Astrocyte of the cerebellum (primary cell): ENCODE results near the gene RAB8A.
"Not testable (repeated sequence)": the region's sequence is repeated elsewhere in the genome, so short reads cannot be mapped to it uniquely, and the experiment has no call there.

Experiments
- DNase-seq: peaks from one replicate; pipeline ENCODE4 v3.0.0-alpha.2; 2011; ENCODE audit warnings: low read depth
- H3K4me3 ChIP-seq: 2 replicates; pipeline ENCODE4 v1.5.1; 2011; ENCODE audit warnings: mild to moderate bottlenecking, low read depth, low read length, moderate library complexity
- in situ Hi-C: cut with HindIII; loops from 2 replicates; pipeline ENCODE4 v1.10.0; 2017; ENCODE audit warnings: low sequenced_read_pairs
- TF ChIP-seq, protein P1 (sequence below): IDR thresholded peaks from 2 replicates; pipeline ENCODE4 v1.5.1; 2012; ENCODE audit warnings: low read length, low read depth, moderate library complexity, mild to moderate bottlenecking; ENCODE audit errors: missing control alignments

The RAB8A gene

DNA sequence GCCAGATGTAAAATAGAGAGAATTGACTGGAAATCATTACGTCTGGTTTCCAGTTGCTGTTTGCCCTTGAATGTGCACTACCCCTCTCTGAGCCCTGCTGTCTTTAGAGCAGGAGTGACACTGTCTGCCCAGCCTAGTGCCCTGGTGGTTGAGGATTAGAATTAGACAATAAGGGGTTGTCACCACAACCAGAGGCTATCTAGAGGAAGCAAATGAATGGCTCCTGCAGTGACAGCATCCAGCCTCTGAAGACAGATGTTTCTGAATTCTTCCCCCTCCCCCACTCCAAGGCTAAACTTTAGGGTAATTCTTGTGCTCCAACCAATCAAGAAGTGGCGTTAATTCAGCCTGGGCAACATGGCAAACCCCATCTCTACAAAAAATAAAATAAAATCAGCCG is 2.0 kb downstream of the RAB8A start:
- TF ChIP-seq, protein P1, sequence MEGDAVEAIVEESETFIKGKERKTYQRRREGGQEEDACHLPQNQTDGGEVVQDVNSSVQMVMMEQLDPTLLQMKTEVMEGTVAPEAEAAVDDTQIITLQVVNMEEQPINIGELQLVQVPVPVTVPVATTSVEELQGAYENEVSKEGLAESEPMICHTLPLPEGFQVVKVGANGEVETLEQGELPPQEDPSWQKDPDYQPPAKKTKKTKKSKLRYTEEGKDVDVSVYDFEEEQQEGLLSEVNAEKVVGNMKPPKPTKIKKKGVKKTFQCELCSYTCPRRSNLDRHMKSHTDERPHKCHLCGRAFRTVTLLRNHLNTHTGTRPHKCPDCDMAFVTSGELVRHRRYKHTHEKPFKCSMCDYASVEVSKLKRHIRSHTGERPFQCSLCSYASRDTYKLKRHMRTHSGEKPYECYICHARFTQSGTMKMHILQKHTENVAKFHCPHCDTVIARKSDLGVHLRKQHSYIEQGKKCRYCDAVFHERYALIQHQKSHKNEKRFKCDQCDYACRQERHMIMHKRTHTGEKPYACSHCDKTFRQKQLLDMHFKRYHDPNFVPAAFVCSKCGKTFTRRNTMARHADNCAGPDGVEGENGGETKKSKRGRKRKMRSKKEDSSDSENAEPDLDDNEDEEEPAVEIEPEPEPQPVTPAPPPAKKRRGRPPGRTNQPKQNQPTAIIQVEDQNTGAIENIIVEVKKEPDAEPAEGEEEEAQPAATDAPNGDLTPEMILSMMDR = no peak
- no peak for DNase-seq
- no peak overlapping the region for H3K4me3 ChIP-seq
- in situ Hi-C loops = no loop called here

DNA sequence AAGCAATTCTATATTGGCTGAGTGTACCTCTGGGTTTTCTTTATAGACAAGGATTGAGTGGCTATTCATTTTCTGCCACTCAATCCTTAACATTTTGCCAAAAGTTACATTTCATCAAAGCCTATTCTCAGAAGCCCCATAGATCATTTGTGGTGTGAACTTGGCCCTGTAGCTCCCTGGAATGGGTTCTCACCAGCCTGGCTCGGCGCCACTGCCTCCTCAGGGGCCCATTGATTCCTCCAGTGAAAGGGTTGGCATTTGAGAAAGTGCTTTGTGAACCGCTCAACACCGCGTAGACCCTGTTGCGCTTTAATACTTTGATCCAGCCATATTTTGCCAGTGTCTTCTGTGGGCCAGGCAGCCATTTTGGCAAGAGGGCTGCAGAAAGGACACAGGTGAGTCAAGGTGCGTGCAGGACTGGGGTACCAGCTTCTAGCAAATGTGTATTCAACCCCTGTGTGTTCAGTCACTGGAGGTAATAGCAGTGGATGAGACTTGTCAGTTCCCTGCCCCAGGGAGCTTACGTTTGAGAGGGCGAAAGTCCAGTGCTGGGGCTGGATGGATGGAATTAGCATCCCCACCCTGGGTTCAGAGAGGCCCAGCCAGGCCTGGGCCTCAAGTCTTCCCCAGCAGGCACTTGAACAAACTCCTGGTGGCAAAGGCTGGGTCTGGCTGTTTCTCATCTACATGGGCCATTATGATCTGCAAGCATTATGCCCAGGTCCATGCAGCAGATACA is 3.8 kb downstream of the RAB8A start:
- no peak overlapping the region for H3K4me3 ChIP-seq
- in situ Hi-C loops = no loop called here
- DNase-seq = no peak
- TF ChIP-seq, protein P1 = no peak

DNA sequence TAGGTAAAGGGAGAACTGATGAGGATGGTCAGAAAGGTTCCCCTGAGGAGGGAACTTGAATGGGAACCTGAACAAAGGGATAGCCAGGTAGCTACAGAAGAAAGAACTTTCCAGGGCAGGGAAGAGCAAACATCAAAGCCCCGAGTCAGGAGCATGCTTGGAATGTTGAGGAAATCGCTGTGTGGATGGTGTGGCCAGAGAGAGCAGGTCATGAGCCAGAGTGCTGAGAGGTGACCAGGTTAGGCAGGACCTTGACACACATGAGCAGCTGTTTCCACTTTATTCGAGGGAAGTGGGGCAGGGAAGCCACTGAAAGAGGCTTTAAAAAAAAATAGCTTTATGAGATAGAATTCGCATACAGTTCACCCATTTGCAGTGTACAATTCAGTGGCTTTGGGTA is 4.4 kb downstream of the RAB8A start:
- TF ChIP-seq, protein P1 = no peak
- in situ Hi-C loops = no loop called here
- no peak overlapping the region for H3K4me3 ChIP-seq
- DNase-seq = no peak

DNA sequence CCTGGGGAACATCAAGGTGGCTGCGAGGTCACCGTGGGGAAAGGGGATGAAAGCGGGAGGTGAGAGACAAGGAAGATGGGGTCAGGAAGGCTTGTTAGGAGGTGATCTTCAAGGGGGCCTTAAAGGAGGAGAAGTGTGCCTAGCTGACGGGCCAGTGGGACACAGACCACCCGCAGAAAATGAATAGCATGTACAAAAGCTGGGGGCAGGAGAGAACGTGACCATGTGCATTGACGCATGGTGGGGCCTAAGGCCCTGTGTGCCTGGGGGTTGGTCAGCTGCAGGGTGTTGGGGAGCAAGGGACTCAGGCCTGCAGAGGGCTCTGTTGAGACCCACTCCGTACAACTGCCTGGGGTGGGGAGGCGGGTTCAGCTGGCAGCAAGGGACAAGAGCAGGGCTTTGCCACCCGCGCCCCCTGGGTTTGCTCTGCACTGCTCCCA is 5.9 kb downstream of the RAB8A start:
- in situ Hi-C loops = no loop called here
- no peak for DNase-seq
- TF ChIP-seq, protein P1 = no peak
- no peak overlapping the region for H3K4me3 ChIP-seq

DNA sequence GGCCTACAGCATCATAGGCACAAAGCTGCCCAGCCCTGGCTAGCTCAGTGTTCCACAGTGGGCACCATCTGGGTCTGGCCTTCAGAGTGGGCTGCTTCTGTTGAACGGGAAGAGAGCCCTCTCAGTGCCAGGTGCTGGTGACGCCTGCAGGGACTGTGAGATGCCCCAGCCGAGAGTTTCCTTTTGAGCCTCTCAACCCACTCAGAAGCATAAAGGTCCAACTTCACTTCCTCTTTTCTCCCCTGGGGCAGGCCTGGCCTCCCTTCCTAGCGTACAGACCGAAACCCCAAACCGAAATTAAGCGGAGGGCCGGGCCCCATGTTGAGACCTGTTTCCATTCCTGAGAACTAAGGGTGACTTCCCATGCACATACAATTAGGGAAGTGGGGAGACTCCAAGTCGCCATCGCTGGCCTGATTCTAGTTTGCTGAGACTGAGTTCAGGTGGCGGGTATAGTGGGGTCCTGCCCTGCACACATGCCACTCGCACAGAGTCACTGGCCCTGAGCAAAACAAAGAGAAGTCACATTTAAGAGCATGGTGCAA is 6.9 kb downstream of the RAB8A start:
- TF ChIP-seq, protein P1 = no peak
- no peak overlapping the region for H3K4me3 ChIP-seq
- no peak for DNase-seq
- in situ Hi-C loops = no loop called here

DNA sequence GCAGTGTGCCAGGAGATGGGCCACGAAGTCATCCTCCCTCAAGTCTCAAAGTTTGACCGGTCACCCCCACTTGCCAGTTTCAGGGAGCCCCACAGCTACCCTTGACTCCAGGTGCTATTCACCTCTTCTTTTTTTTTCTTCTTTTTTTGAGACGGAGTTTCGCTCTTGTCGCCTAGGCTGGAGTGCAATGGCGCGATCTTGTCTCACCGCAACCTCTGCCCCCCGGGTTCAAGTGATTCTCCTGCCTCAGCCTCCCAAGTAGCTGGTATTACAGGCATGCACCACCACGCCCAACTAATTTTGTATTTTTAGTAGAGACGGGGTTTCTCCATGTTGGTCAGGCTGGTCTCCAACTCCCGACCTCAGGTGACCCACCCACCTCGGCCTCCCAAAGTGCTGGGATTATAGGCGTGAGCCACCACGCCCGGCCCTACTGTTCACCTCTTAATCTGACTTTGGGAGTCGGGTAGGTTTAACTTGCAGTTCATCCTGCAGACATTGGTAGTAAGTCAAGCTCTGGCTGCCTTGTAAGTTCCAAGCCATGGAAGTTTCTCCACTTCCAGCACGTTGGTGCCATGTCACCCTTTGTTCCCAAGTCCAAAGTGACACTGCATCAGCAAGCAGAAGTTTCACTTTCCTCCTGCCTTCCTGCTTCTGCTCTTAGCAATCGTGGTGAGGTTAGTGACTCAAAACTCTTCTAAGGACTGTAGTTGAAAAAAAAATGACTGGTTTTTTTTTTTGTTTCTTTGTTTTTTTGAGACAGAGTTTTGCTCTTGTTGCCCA is 7.6 kb downstream of the RAB8A start:
- DNase-seq, in situ Hi-C loops, H3K4me3 ChIP-seq: not testable (repeated sequence)

DNA sequence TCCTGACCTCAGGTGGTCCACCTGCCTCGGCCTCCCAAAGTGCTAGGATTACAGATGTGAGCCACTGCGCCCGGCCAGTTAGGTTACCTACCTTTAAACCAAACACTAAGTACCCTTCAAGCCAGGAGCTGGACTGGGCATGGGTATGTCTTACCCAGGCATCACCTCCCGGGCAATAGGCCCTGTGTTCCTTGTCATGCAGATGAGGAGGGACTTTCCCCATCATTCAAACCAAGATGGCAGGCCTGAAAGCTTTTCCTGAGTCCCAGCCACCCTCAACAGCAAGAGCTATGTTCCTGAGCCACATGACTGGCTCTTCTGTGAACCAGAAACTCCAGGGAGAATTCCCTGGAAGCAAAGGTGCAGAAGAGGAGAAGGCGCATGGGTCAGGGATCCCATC is 9.5 kb downstream of the RAB8A start:
- DNase-seq = no peak
- in situ Hi-C loops = no loop called here
- TF ChIP-seq, protein P1 = no peak
- H3K4me3 ChIP-seq = no peak overlapping the region
